HG02973 (cell line): Measurements from ENCODE around the gene NDFIP1.
"Not testable (repeated sequence)": the region's sequence is repeated elsewhere in the genome, so short reads cannot be mapped to it uniquely, and the experiment has no call there.

Source experiments
- ATAC-seq: cut with Tn5 transposase; IDR thresholded peaks from one replicate; pipeline ENCODE4 v1.9.1; 2021; ENCODE audit warnings: moderate library complexity; ENCODE audit not compliant: unreplicated experiment

The NDFIP1 gene

DNA sequence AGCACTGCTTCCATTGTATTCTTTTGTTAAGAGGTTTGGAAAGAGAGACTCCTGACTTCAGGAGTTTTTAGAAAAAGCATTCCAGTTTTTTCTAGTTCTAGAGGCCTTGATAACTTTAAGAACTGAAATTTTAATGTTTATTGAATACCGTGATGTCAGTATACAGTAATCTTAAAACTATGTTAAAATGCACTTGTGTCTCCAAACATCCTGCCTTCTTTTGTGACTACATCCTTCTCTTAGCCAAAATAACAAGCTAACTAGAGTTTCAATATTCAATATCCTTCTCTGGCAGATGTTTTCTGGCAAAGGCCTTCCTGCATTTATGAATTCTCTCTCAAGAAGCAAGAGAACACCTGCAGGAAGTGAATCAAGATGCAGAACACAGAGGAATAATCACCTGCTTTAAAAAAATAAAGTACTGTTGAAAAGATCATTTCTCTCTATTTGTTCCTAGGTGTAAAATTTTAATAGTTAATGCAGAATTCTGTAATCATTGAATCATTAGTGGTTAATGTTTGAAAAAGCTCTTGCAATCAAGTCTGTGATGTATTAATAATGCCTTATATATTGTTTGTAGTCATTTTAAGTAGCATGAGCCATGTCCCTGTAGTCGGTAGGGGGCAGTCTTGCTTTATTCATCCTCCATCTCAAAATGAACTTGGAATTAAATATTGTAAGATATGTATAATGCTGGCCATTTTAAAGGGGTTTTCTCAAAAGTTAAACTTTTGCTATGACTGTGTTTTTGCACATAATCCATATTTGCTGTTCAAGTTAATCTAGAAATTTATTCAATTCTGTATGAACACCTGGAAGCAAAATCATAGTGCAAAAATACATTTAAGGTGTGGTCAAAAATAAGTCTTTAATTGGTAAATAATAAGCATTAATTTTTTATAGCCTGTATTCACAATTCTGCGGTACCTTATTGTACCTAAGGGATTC, 43.1 kb downstream of the NDFIP1 start:
- no peak for ATAC-seq

DNA sequence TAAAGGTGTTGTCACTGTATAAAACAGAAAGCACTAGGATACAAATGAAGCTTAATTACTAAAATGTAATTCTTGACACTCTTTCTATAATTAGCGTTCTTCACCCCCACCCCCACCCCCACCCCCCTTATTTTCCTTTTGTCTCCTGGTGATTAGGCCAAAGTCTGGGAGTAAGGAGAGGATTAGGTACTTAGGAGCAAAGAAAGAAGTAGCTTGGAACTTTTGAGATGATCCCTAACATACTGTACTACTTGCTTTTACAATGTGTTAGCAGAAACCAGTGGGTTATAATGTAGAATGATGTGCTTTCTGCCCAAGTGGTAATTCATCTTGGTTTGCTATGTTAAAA, 43.8 kb downstream of the NDFIP1 start:
- no peak for ATAC-seq

DNA sequence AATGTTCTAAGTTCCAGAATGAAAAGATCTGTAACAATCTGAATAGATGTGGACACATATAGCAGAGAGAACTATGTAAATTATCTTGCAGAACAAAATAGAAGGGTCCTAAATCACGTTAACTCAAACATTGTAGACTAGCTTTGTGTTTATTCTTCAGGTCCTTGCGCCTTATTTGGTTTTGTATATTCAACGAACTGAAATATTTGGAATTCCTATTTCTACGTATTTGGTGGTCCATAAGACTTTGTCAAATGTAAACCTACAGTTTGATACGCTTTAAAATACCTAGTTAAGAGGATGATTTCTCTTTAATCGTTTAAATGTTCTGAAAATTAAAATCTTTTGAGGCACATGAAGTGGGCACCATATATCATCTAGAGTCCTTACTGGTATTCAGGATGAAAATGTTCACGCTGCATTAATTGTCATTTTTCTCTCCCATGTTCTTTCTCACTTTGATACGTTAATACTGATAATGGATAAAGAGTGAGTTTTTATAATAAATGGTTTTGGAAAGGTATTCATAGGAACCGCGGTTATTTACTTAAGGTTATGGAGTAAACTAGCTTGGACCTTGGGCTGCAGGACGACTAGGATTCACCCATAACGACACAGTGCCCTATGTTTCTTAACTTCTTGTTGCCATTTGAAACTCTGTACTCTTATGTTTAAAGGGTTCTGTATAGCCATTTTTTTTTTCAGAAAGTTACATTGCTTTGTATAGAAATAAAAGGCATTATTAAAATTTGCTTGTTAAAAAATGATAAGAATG, 45.3 kb downstream of the NDFIP1 start:
- no peak for ATAC-seq

DNA sequence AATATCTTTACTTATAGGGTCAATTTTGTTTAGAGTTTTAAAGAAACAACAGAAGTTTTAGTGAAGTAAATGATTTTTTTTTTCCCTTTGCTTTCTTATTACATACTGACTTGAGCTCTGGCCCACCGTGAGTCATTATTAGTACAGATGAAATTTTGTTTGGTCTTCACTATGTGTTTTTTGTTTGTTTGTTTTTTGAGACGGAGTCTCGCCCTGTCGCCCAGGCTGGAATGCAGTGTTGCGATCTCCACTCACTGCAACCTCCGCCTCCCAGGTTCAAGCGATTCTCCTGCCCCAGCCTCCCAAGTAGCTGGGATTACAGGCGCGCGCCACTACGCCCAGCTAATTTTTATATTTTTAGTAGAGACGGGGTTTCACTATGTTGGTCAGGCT, 45.9 kb downstream of the NDFIP1 start:
- not testable (repeated sequence) for ATAC-seq

DNA sequence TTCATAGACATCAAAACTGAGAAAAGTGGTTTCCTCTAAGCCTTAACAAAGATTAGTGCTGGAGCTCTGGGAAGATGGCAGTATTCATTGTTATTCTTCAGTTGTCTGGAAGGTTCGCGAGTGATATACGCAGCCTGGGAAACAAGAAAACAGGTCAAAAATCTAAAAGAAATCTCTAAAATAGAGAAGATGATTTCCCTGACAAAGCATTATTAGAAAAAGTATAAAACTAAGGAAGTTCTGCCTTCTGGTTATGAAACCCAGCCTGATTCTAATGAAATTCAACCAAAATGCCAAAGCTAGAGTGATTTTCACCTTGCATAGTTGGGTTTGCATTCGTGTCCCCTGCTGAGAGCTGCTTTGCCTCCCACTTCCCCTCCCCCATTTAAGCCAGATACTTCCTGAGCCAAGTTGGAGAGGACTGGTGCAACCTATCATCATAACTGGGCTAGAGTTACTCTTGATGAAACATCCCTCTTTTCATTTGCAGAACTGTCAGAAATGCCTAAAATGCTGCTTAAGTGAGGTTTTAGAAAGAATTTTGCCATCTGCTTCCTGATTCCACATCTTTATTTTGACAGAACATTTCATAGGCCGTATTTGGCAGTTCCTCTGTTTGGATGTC, 48.4 kb downstream of the NDFIP1 start:
- ATAC-seq: no peak

DNA sequence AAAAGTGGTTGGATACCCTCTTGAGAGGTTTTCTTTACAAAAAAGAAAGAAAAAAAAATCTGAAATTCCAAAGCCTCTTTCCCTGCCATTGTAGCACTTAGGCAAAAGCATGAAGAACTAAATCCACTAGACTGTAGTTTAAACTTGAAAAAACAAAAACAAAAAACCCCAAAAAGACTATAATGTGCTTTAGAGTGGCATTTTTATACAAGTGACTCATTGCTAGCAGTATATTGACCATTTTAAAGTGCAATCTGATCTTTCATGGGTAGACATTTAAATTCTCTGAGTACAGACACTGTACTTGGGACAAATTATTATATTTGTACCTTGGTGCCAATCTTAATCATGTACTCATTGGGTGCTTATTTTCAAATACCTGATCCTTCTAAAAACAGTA, 50.8 kb downstream of the NDFIP1 start:
- ATAC-seq: no peak

DNA sequence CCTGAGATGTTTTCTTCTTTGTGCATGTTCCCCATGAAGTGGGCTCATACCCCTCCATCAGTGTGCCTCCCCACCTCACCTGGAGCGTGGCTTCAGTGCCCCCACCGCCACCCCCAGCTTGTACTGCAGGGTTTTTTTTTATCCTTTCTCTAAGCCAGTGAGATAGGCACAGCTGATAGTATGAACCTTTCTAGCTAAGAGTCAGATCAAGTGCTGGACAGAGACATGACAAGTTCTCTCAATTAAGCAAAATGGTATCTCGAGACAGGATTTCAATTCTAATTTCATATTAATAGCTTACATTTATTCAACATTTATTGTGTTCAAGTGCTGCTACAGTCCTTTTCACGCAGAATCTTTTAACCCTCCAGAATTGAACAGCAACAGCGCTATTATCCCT, 55.7 kb downstream of the NDFIP1 start:
- no peak for ATAC-seq

DNA sequence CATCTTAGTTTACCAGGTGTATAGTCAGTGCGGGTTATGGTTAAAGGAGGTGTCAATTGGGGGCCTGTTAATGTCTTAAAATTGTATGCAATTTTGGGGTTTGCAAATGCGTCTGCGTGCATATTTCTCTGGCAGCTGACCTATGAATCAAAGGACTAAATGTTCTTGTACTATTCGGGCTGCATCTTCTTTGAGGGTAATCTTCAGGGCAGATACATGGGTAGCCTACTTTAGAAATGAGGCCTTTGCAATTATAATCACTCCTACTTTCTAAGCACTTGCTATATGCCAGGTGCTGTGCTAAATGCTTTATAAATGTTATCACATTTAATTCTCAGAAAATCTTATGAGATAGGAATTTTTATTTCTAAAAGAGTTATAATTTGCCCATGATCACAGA, 58.2 kb downstream of the NDFIP1 start:
- no peak for ATAC-seq

DNA sequence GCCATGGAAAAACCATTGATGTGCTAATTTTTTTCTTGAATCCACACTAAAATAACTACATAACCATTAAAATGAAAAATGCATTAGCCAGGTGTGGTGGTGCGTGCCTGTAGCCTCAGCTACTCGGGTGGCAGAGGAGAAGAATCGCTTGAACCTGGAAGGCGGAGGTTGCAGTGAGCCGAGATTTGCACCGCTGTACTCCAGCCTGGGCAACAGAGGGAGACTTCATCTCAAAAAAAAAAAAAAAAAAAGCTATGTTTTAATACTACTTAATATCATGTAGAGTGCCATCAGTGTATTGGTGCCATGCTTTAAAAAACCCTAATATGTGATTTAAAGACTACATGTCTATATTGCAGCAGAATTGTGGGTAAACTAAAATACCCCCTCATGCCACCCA, 58.9 kb downstream of the NDFIP1 start:
- no peak for ATAC-seq

DNA sequence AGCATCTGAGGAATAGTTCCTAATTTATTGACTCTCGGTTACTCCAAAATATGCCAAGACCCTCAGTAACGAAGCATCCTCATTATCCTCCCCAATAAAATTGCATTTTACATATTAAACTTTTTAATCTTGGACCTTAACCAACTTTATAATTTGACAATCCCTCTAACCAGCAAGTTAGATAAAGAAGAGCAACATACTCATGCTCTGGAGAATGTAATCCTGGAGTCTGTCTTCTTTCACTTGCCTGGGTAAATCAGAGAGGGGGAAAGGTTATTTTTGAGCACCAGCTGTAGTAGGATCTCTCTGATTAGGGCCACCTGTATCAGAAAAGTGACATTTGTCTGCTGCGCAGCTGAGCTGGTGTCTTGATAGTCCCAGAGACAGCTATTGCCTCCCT, 59.8 kb downstream of the NDFIP1 start:
- ATAC-seq: no peak

DNA sequence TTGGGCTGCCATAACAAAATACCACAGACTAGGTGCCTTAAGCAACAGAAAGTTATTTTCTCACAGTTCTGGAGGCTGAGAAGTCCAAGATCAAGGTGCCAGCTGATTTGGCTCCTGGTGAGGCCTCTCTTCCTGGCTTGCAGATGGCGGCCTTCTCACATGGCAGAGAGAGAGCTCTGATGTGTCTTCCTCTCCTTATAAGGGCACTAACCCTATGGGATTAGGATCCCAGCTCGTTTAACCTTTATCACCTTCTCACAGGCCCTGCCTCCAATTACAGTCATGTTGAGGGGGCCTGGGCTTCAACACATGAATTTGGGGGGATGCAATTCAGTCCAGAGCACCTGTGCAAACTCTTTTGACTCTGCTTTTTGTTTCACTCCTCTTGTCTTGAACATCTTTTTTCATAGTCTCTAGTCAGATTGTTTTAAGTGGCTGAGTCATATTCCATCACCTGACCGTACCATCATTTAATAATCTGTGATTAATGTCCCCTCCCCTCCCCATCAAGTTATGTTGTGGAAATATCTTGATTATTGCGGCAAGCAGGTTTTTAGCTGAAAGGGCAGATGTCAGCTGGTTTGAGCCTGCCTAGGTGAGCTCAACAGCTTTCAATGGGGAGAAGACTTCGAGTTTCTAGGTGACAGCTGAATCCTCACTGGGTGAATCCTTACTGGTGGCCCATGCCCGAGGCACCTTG, 61.8 kb downstream of the NDFIP1 start:
- ATAC-seq: no peak

DNA sequence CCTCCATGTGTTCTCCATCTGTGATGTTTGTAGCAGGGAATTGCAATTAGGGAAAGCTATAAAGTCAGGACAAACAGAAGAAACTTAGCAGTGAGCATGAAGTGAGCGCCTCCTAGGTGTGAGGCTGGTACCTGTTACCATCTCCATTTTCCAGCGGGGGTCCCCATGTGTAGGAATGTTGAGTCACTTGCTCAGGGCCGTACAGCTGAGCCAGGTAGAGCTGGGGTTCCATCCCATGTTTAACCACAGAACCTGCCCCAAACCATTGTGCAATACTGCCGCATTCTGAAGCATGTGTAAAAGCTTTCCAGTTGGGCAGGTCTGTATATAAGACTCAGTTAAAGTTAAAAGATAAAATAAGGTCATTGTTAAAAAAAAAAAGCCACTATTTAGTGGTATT, 62.7 kb downstream of the NDFIP1 start:
- no peak for ATAC-seq

DNA sequence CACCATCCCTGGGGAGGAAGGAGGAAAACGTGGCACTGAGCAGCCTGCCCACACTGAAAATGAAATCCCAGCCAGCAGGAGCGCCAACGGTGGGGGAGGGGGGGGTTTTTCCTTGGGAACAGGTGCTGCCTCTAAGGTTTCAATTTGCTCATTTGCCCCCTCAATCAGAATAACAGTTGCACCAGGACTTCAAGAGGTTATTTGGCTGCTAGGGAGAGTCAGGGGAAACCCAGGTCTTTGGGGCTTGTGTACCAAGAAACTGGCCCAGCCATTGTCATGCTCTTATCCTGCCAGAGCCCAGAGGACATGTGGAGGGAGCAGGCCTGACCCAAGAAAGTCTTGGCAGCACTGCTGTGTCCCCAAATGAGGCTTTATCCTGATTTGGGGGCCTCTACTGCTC, 66.5 kb downstream of the NDFIP1 start:
- no peak for ATAC-seq

DNA sequence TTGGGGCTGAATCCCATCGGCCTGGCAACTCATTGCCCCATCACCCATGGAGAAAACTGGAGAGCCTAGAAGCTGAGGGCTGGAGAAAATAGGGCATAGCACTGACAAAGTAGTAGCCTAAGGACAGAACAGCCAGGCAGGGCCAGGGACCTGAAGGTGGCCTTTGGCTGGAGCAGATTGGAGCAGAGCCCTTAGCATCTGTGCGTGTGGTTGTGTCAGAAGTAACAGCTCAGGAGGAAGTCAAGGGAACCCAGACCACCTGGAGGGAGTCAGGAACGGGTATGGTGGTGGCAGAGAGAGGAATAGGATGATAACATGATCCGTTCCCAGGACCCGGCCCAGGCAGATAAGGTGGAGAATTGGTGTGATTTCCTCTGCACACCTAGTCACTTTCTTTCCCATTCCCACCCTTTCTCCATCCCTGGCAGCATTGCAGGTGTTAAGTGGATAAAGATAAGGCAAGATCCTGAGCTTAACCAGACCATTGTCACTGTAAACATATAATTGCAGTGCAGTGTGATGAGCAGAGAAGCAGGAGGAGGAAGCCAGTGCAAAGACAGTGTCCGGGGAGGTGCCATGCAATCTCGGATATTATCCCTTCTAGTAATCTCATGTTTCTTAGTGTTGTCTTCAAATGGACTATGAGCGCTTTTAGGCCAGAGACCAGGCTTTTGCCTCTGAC, 67.0 kb downstream of the NDFIP1 start:
- no peak for ATAC-seq

DNA sequence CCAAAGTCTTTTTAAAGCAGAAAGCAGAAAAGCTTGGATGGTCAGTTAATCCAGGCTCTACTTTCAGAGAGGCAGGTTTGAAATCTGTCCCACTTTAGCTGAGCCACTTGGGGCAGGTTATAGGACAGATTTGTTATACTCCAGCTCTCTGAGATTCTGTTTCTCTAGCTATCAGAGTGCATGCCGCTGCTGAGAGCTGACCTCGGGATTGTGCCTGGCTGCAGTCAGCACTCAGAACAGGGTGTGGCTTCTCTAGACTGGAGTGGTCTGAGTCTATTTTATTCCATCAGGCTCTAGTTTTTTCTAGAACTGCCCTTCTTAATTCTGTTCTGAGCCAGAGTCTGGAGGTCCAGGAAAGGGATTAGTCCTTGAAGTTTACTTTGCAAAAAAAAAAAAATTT, 67.7 kb downstream of the NDFIP1 start:
- no peak for ATAC-seq

DNA sequence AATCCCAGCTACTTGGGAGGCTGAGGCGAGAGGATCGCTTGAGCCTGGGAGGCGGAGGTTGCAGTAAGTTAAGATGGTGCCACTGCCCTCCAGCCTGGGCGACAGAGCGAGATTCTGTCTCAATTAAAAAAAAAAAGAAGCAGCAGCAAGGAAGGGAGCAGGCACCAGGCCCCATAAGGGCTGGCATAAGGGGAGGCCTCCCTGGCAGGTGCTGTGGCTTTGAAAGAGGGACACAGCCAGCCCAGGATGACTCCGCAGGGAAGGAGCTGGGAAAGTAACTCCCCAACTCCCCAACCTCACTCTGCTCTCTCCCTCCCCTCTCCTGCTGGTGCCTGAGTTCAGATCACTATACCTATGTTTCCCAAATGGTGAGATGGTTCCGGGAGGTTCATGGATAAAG, 70.1 kb downstream of the NDFIP1 start:
- no peak for ATAC-seq

DNA sequence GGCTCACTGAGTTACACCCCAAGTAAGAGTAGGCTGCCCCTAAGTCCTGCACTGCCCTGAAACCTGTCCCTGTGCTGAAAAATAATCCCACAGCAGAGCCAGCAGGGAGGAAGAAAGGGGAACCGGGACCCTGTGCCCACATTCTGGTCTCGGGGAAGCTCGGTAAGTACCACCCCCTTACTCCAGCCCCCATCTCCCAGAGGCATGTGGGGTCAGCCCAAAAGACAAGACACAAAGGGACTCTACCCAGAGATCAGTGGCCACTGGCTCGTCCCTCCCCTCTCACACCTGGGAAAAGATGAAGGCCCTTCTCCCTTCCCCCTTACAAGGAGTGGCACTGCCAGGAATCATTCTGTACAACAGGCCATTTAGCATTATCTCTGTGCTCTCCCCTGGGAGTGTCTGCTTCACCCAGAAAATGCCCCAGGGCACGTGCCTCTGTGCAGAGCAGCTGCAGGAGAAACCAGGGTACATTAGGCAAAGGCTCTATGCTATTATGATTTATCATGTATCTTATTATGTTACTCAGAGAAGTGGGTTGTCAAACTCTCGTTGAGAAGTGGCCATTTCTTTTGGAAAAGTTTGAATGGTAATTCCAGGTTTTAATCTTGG, 71.3 kb downstream of the NDFIP1 start:
- ATAC-seq: no peak

DNA sequence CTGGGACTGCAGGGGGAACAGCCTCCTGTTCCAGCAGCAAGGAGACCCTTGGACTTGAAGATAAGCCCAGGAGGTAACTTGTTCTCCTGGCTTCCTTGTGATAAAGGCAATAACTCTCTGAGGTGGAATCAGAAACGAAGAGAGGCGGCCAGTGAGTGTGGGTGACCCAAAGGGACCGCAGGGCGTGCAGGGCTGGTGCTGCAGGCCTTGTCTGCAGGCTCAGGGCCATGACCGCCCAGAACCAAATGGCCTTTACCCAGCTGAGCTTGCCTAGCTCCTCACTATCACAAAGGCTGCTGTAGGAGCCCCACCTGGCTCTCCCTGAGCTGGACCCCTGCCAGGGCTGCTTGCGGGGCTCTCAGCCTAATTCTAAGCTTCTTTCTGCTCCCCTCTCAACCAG, 72.5 kb downstream of the NDFIP1 start:
- ATAC-seq: no peak

DNA sequence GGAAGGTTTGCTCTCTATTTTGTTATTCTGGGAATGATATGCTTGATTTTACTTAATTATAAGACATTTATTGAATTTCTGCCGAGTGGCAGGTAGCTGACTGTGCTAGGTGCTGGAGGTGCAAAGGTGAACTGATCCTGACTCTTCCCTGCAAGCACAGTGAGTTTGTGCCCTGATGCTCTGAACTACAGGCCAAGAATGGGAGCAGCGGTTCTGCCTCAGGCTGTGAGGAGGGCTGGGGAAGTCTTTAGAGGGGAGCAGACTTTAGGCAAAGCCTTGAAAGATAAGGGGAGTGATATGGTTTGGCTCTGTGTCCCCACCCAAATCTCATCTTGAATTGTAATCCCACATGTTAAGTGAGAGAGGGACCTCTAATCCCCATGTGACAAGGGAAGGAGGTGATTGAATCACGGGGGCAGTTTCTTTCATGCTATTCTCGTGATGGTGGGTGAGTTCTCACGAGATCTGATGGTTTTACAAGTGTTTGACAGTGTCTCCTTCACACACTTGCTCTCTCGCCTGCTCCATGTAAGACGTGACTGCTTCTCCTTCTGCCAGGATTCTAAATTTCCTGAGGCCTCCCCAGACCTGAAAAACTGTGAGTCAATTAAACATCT, 73.1 kb downstream of the NDFIP1 start:
- ATAC-seq: no peak

DNA sequence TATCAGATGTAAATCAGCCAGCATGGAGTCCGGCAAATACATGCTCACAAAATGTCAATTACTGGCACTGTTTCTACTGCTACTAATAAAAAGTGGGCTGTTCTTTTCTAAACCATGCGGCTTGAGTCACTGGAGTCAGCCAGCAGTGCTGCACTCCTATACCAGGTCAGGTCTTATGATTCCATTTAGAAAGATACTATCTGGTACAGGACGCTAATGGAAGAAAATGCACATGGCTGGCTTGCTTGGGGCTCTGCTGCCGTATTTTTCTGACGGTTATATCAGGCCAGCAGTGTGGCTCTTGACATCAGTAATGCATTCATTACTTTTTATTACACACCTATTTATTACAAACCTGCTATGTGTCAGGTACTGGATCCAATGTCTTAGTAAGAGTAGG, 74.3 kb downstream of the NDFIP1 start:
- no peak for ATAC-seq
